ENCODE data around the gene FAHD1.
"Not testable (repeated sequence)": the region's sequence is repeated elsewhere in the genome, so short reads cannot be mapped to it uniquely, and the experiment has no call there.

Gene FAHD1

GRCh38 chr16:1794908-1795666, 31.9 kb upstream of the FAHD1 start:
- H3K27me3 ChIP-seq (ENCODE audit: control insufficient read depth, low read length) = no peaks in the 10 kb centered on the region
- no peak for TF ChIP-seq CTCF (IDR thresholded peaks at IDR 0.05; ENCODE audit: low read depth, low read length, poor library complexity, severe bottlenecking)
- TF ChIP-seq EZH2phosphoT487 (IDR thresholded peaks at IDR 0.05; ENCODE audit: borderline replicate concordance, low read length) = no peak
- H3K4me2 ChIP-seq (ENCODE audit: low read length) = no peak overlapping the region
- no peak overlapping the region for H3K27ac ChIP-seq (ENCODE audit: low read depth, low read length)
- no peaks in the 10 kb centered on the region for H3K4me1 ChIP-seq (ENCODE audit: control insufficient read depth, low read length)
- H3K79me2 ChIP-seq (ENCODE audit: control insufficient read depth, low read length) = no peaks in the 10 kb centered on the region
- no peaks in the 10 kb centered on the region for H3K9me2 ChIP-seq (replicated peaks; ENCODE audit: control insufficient read depth, low read length)
- H3K4me3 ChIP-seq (ENCODE audit: low read length) = no peak overlapping the region
- no peaks in the 10 kb centered on the region for H3K36me3 ChIP-seq (ENCODE audit: control insufficient read depth, low read length)
- H3F3A ChIP-seq (ENCODE audit: control insufficient read depth, insufficient read depth) = no peaks in the 10 kb centered on the region
- peaks cover 5% of the 10 kb centered on the region; the same call in 1 of the 2 replicates for H3K9me3 ChIP-seq (ENCODE audit: control insufficient read depth, insufficient read depth, low read length)
- no peaks in the 10 kb centered on the region for H4K20me1 ChIP-seq (ENCODE audit: control insufficient read depth, insufficient read depth, low read depth, low read length)

GRCh38 chr16:1799263-1799662, 27.7 kb upstream of the FAHD1 start:
- not testable (repeated sequence) for H4K20me1 ChIP-seq (ENCODE audit: control insufficient read depth, insufficient read depth, low read depth, low read length); H3K79me2 ChIP-seq (ENCODE audit: control insufficient read depth, low read length); H3K9me3 ChIP-seq (ENCODE audit: control insufficient read depth, insufficient read depth, low read length); H3K4me1 ChIP-seq (ENCODE audit: control insufficient read depth, low read length); H3K9me2 ChIP-seq (replicated peaks; ENCODE audit: control insufficient read depth, low read length); H3K27me3 ChIP-seq (ENCODE audit: control insufficient read depth, low read length); H3K4me3 ChIP-seq (ENCODE audit: low read length); H3K4me2 ChIP-seq (ENCODE audit: low read length); H3K27ac ChIP-seq (ENCODE audit: low read depth, low read length); H3K36me3 ChIP-seq (ENCODE audit: control insufficient read depth, low read length); H3F3A ChIP-seq (ENCODE audit: control insufficient read depth, insufficient read depth)

- no peak for TF ChIP-seq CTCF (IDR thresholded peaks at IDR 0.05; ENCODE audit: low read depth, low read length, poor library complexity, severe bottlenecking)
- TF ChIP-seq EZH2phosphoT487 (IDR thresholded peaks at IDR 0.05; ENCODE audit: borderline replicate concordance, low read length) = no peak
- Histone ChIP-seq H3F3A (ENCODE audit: control insufficient read depth, insufficient read depth) (no peaks in the 10 kb centered on the region), H3K27ac (ENCODE audit: low read depth, low read length) (no peak overlapping the region), H3K9me3 (ENCODE audit: control insufficient read depth, insufficient read depth, low read length) (peaks cover 5% of the 10 kb centered on the region; the same call in 1 of the 2 replicates), H3K4me1 (ENCODE audit: control insufficient read depth, low read length) (no peaks in the 10 kb centered on the region), H3K4me2 (ENCODE audit: low read length) (no peak overlapping the region), H4K20me1 (ENCODE audit: control insufficient read depth, insufficient read depth, low read depth, low read length) (no peaks in the 10 kb centered on the region), H3K4me3 (ENCODE audit: low read length) (no peak overlapping the region), H3K36me3 (ENCODE audit: control insufficient read depth, low read length) (no peaks in the 10 kb centered on the region), H3K27me3 (ENCODE audit: control insufficient read depth, low read length) (no peaks in the 10 kb centered on the region), H3K79me2 (ENCODE audit: control insufficient read depth, low read length) (no peaks in the 10 kb centered on the region), H3K9me2 (replicated peaks; ENCODE audit: control insufficient read depth, low read length) (no peaks in the 10 kb centered on the region)
Observed at GRCh38 chr16:1800701-1801100, 26.3 kb upstream of the FAHD1 start.

GRCh38 chr16:1807626-1808025, 19.4 kb upstream of the FAHD1 start:
- TF ChIP-seq CTCF (IDR thresholded peaks at IDR 0.05; ENCODE audit: low read depth, low read length, poor library complexity, severe bottlenecking) = no peak
- TF ChIP-seq EZH2phosphoT487 (IDR thresholded peaks at IDR 0.05; ENCODE audit: borderline replicate concordance, low read length) = no peak
- Histone ChIP-seq H3K27ac (ENCODE audit: low read depth, low read length) (no peak overlapping the region), H3K4me1 (ENCODE audit: control insufficient read depth, low read length) (no peaks in the 10 kb centered on the region), H4K20me1 (ENCODE audit: control insufficient read depth, insufficient read depth, low read depth, low read length) (no peaks in the 10 kb centered on the region), H3K9me2 (replicated peaks; ENCODE audit: control insufficient read depth, low read length) (no peaks in the 10 kb centered on the region), H3K4me2 (ENCODE audit: low read length) (no peak overlapping the region), H3F3A (ENCODE audit: control insufficient read depth, insufficient read depth) (no peaks in the 10 kb centered on the region), H3K4me3 (ENCODE audit: low read length) (no peak overlapping the region), H3K9me3 (ENCODE audit: control insufficient read depth, insufficient read depth, low read length) (no peaks in the 10 kb centered on the region), H3K27me3 (ENCODE audit: control insufficient read depth, low read length) (no peaks in the 10 kb centered on the region), H3K36me3 (ENCODE audit: control insufficient read depth, low read length) (no peaks in the 10 kb centered on the region), H3K79me2 (ENCODE audit: control insufficient read depth, low read length) (no peaks in the 10 kb centered on the region)
